GM19395 (cell line): ENCODE results near the gene L3MBTL4.

Source experiments
- ATAC-seq: cut with Tn5 transposase; IDR thresholded peaks from one replicate; pipeline ENCODE4 v1.9.1; 2021; ENCODE audit warnings: mild to moderate bottlenecking, moderate library complexity; ENCODE audit not compliant: unreplicated experiment

L3MBTL4 gene

DNA sequence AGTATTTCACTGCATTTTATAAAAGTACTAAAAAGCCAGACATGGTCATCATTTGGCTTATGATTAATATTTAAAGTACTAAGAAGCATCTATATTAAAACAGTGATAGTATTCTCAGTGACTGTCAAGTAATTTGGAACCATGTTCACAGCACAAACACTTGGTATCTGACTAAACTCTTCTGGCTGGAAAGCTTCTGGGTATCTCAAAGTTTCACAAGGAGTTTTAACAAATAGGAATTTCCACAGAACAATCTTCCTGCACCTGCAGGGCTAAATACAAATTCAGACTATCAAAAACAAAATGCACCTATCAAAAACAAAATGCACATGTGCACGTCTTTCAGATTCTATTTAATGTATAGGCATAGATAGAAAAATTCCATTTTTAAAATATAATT lies 158.8 kb downstream of the L3MBTL4 start:
- no peak for ATAC-seq

DNA sequence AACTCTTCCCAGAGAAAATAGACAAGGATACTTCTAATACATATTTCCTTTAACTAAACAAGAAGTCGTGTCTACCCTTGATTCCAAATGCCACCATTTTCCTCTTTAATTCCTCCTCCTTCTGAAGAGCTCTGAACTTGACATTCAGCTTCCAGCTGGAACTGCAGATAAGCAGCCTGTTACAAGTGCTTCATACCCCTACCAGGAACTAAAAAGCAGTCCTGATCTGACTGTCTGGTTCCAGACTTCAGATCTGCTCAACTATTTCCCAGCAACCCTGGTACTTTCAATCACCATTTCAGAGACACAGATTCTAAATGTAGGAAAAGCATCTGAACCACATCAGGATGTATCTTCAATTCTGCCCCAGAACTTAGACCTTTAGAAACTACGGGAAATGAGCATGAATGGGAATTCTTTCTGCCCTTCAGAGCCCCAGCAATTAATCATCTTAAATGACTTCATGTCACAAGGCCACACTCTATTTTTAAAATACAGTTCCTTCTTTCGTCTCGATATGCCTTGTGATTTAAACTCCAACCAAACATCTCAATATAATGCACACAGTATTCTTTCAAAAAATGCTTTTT lies 159.5 kb downstream of the L3MBTL4 start:
- ATAC-seq: peak; percentile 61

DNA sequence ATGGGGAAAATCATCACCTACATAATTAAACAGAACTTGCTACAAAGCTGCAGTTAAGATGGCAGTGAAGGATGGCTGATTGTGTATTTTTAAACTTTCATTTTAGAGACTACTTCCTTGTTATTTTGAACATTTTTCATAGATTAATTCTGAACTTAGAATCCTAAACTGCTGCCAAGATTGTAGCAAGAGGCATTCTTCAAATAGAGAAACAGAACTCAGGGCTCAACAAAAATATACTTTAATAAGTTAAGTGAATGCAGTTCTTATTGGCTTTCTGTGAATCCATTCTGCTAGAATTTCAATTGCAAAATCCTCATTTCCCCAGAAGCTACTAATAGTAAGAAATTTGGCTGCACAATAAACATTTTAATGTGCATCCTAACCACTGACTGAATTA lies 160.3 kb downstream of the L3MBTL4 start:
- ATAC-seq: no peak

- ATAC-seq: no peak
Measured at GRCh38 chr18:6251084-6251483, 163.6 kb downstream of the L3MBTL4 start.

GRCh38 chr18:6249788-6250187 lies 164.9 kb downstream of the L3MBTL4 start:
- ATAC-seq: no peak

GRCh38 chr18:6249170-6249569 lies 165.5 kb downstream of the L3MBTL4 start:
- peak; percentile 91 for ATAC-seq

DNA sequence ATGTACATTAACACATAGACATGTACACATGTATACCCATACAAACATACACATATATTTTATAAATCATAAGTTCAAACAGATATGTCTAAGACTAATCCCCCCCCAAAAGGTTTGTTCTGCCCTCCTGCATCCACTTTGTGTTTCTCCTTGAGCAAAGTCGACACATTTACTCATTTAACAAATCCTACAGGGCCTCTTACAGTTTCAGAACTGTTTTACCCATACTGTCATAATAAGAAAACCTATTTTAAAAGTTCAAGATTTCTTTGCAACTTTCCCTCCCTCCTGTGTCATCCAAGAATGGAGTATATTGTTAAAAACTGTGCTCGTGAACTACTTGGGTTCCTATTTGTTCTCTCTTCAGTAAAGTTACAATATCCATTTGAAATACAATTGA lies 166.7 kb downstream of the L3MBTL4 start:
- peak; percentile 61 for ATAC-seq

GRCh38 chr18:6242004-6242403 lies 172.7 kb downstream of the L3MBTL4 start:
- ATAC-seq: no peak

- no peak for ATAC-seq
Measured at GRCh38 chr18:6239716-6240115, 175.0 kb downstream of the L3MBTL4 start.

DNA sequence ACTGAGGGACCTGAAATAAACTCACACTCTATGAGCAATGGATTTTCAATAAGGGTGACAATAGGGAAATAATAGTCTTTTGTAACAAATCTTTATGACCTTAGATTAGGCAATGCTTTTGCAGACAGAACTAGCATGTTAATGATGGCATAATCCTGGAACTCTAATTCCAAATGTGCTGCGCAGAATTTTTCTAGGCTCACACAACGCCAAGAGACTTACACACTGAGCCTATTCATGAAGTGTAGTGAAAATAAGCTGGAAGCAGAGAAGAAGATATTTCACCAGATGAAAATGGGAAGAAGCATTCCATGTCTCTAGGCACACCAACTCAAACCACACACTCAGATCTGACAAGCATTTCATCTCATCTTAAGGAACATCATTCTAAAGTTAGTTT lies 178.5 kb downstream of the L3MBTL4 start:
- no peak for ATAC-seq

DNA sequence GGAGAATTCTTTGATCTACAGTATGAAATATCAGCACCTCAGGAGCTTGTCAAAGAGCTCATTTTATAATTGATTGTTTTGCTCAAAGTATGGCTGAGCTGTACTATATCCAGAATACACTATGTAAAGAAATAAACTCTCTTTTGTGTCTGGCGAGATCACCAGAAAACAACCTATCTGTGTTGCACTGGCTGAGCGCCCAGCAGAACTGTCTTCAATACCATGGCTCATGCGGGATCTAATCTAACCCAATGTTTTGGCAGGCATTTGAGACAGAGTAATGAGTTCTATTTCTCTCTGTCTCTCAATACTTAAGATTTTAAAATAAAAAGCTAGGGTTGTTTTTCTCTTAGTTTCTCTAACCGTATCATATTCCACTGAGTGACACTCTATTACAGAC lies 192.4 kb downstream of the L3MBTL4 start:
- no peak for ATAC-seq

- no peak for ATAC-seq
Measured at GRCh38 chr18:6221602-6222014, 193.1 kb downstream of the L3MBTL4 start.

DNA sequence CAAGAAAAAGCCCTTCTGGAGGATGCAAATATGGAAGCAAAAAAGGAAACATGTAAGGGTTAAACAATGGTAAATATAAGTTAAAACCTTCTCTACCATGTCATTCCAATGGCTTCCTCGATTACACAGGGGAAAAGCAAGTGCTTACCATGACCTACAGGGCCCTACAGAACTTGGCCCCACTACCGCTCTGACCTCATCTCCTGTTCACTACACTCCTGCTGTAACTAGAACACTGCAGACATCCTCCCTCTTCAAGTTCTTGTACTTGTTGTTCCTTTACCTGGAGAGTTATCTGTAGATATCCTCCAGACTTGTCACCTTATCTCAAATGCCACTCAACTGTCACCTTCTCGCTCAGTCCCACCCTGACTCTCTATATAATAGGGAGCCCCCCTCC lies 194.6 kb downstream of the L3MBTL4 start:
- ATAC-seq: no peak

GRCh38 chr18:6219116-6219717 lies 195.5 kb downstream of the L3MBTL4 start:
- no peak for ATAC-seq

DNA sequence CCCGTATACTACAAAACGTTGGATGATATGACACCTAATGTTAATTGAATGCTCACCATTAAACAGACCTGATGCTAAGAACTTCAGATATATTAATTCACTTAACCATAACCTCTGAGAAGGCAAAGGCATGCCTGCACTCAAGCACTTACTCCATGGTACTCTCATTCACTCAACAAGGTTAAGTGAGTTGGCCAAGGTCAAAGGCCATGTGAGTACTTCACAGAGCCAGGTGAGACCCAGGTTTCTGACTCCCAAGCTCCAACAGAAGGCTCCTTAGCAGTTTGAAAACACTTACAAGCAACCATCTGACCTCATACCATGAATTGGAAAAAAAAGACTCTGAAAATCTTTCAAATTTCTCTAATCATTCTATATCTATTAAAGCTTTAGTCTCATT lies 198.8 kb downstream of the L3MBTL4 start:
- ATAC-seq: no peak

GRCh38 chr18:6211174-6211504 lies 203.6 kb downstream of the L3MBTL4 start:
- no peak for ATAC-seq

GRCh38 chr18:6210349-6211173 lies 204.2 kb downstream of the L3MBTL4 start:
- no peak for ATAC-seq

DNA sequence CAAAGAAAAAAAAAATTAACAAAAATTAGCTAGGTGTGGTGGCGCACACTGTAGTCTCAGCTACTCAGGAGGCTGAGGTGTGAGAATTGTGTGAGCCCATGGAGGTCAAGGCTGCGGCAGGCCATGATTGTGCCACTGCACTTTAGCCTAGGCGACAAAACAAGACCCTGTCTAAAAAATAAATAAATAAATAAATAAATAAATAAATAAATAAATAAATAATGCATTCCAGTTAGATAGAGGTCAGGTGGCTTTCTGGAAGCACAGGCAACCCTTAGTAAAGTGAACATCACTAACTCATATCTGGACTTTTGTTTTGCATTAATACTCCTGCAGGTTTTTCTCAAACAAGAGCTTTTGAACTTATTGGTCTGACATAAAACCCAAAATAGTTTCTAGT lies 206.8 kb downstream of the L3MBTL4 start:
- ATAC-seq: no peak

DNA sequence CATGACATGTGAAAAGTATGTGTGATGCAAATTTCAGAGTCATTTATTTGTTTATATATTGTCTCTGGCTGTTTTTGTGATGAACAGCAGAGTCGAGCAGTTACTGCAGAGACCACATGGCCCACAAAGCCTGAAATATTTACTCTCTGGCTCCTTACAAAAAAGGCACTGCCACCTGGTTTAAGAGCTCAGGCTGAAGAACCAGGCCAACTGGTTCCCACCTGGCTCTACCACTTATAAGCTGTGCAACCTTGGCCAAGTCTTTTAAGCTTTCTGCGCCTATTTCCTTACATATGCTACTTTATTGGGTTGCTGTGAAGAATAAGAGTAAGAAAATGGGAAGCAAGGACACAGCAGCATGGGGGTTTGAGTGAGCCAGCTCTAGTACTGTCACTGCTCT lies 207.6 kb downstream of the L3MBTL4 start:
- no peak for ATAC-seq

- no peak for ATAC-seq
Measured at GRCh38 chr18:6205706-6206105, 209.0 kb downstream of the L3MBTL4 start.

DNA sequence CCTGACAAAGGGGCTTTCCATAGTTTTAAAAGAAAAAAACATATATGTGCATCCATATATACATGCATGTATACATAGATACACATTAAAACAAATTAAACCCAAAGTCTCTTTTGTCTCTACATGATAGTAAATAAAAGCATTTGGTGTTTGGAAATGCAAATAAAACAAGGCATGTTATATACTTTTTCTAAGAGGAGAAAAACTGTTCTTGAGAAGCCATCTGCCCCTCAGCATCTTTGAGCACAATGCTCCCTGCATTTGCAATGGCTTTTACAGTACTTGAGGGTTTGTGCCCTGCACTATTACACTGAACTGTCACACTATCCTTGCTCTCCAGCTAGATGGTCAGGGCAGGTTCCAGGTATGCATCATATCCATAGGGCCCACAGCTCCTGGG lies 210.2 kb downstream of the L3MBTL4 start:
- ATAC-seq: no peak

DNA sequence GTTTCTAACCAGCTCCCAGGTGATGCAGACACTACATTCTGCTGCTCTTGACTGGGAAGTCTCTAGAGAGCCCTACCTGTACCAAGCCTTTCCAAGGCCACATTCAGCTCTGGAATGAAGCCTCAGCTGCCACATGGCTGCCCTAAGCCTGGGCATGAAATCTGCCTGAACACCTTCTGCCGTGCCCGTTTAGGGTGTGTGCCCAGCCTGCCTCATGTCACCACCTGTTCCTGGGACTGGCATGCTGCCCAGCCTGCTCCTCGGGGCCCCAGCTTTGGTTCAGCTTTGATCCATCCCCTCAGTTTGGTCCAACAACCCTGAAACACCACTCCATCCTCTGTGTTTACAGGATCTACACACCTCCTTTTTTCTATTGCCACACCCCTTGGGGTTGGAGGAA lies 210.9 kb downstream of the L3MBTL4 start:
- no peak for ATAC-seq
